H1 (cell line): ENCODE measurements around the gene KRAS. TPM values are rescaled to one million over a fixed set of nuclear protein-coding genes. Genes with fewer than 3 reads are reported as not detected.

Experiments
- HDAC2 ChIP-seq, 2 experiments: fragments of 300-600 bp in 1 of 2; sonication (generic) in 1 of 2; IDR thresholded peaks; 2 replicates each; pipeline ENCODE4 v1.6.1; 2011 to 2012; ENCODE audit warnings: low read depth in 2 of 2, low read length in 2 of 2, mild to moderate bottlenecking in 2 of 2, moderate library complexity in 2 of 2, borderline replicate concordance in 1 of 2, inconsistent platforms in 1 of 2
- polyA plus RNA-seq, 7 experiments: library from polyadenylated mRNA; depleted of rRNA in 3 of 7; stranded (reverse) in 5 of 7; unstranded in 2 of 7; fragments of >200 nt in 5 of 7; fragments of 200-250 nt in 2 of 7; gene quantifications; 1 replicate in 5 of 7; 2 replicates in 1 of 7; 4 replicates in 1 of 7; pipeline versions ENCODE4 v1.2.1 to v1.2.3, GENCODE V29; 2011 to 2013; ENCODE audit warnings: missing spikeins in 2 of 7, mixed read lengths in 2 of 7
- total RNA-seq: library from RNA; stranded (reverse); fragmentation: NEBNext Ultra II Directional; extraction: Animal tissue kit (Norgen Biotek cat#: 25700); gene quantifications from 2 replicates; pipeline ENCODE4 v1.2.1, GENCODE V29; 2021

Gene KRAS
- total and polyA plus RNA-seq, 2 of the 8 experiments (the other 6 are each of a cell fraction or from before 2014, with no cell fraction given), result 24.8 to 64.6 TPM

DNA sequence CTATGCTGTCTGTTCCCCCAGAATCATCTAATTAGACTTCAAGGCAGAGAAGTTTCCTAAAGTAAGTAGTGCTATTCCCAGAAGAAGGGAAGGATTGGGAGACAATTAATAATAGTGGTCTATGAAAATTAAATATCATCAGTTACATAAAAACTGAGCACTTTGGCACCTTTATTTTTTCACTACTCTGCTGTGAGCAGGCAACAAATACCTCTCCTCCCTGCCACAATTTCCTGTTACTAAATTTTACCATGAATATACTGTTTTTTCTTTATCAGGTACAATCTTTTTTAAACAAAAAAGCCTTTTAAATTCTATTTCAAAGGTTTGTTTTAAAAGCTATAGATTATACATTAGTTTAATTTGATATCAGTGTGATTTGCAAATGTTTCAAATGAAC is 29.4 kb upstream of the KRAS start (continued):
- TF ChIP-seq HDAC2 (IDR thresholded peaks at IDR 0.05; ENCODE audit: borderline replicate concordance in 1 of 2, low read depth in 2 of 2, low read length in 2 of 2), result no peak
